Muscle of arm (tissue), 14 donors: ENCODE measurements around the gene MBD5. TPM values are rescaled to one million over a fixed set of nuclear protein-coding genes. Genes with fewer than 3 reads are reported as not detected.
"Not testable (repeated sequence)": the region's sequence is repeated elsewhere in the genome, so short reads cannot be mapped to it uniquely, and the experiment has no call there.

ENCODE experiments used
- DNase-seq: peaks from one replicate; pipeline ENCODE4 v3.0.0-alpha.2; 2013
- long read RNA-seq, 11 donors: transcript quantifications; one replicate each; lab custom pipeline, GENCODE V29; 2026
- polyA plus RNA-seq, 12 donors: library from polyadenylated mRNA; unstranded; fragments of 120-200 nt; gene quantifications; one replicate each; pipeline ENCODE4 v1.2.1, GENCODE V29; 2013; ENCODE audit not compliant: insufficient read length in 12 of 12

The MBD5 gene
- 10 to 100 TPM in 10 of 12 donors, 1 to 10 TPM in 1, not detected in 1; 8.3 to 38.3 (median 25.4) TPM for polyA plus RNA-seq
- long read RNA-seq, donor 1, full-length matches to known transcripts = 5 of 14 reads
- long read RNA-seq, donor 1, partial matches to known transcripts = 9 of 14 reads
- long read RNA-seq, donor 1, other reads (novel, unspliced or antisense) = 0 of 14 reads
- long read RNA-seq, donor 2 = 0 reads
- long read RNA-seq, donor 3, full-length matches to known transcripts = 3 of 3 reads
- long read RNA-seq, donor 3, partial matches to known transcripts = 0 of 3 reads
- long read RNA-seq, donor 3, other reads (novel, unspliced or antisense) = 0 of 3 reads
- long read RNA-seq, donor 4, partial matches to known transcripts = 0 of 1 reads
- long read RNA-seq, donor 4, other reads (novel, unspliced or antisense) = 0 of 1 reads
- long read RNA-seq, donor 5, full-length matches to known transcripts = 2 of 7 reads
- long read RNA-seq, donor 5, partial matches to known transcripts = 5 of 7 reads
- long read RNA-seq, donor 5, other reads (novel, unspliced or antisense) = 0 of 7 reads
- long read RNA-seq, donor 6 = 0 reads
- long read RNA-seq, donor 7 = 0 reads
- long read RNA-seq, donor 8, partial matches to known transcripts = 5 of 5 reads
- long read RNA-seq, donor 8, other reads (novel, unspliced or antisense) = 0 of 5 reads
- long read RNA-seq, donor 9 = 0 reads
- long read RNA-seq, donor 10, full-length matches to known transcripts = 2 of 2 reads
- long read RNA-seq, donor 10, partial matches to known transcripts = 0 of 2 reads
- long read RNA-seq, donor 10, other reads (novel, unspliced or antisense) = 0 of 2 reads
- long read RNA-seq, donor 11, full-length matches to known transcripts = 4 of 4 reads
- long read RNA-seq, donor 11, partial matches to known transcripts = 0 of 4 reads
- long read RNA-seq, donor 11, other reads (novel, unspliced or antisense) = 0 of 4 reads

GRCh38 chr2:148021059-148021861 lies at the start of gene MBD5:
Gene MBD5 (plus strand): TSS chr2:148021091.
- DNase-seq = no peak

DNA sequence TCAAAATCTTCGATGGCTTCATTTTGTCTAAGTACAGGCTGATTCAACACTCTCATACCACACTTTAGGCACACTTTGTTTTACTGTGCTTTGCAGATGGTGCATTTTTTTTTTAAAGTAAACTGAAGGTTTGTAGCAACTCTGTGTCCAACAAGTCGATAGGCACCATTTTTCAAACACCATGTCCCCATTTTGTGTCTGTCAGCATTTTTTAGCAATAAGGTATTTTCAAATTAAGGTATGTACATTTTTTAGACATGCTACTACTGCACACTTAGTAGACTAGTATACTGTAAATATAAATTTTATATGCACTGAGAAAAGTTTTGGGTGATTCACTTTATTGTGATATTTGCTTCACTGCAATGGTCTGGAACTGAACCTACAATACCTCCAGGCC lies 44.8 kb upstream of the MBD5 start:
- DNase-seq = no peak

- DNase-seq = no peak
Measured at GRCh38 chr2:147977679-147978078, 43.2 kb upstream of the MBD5 start.

DNA sequence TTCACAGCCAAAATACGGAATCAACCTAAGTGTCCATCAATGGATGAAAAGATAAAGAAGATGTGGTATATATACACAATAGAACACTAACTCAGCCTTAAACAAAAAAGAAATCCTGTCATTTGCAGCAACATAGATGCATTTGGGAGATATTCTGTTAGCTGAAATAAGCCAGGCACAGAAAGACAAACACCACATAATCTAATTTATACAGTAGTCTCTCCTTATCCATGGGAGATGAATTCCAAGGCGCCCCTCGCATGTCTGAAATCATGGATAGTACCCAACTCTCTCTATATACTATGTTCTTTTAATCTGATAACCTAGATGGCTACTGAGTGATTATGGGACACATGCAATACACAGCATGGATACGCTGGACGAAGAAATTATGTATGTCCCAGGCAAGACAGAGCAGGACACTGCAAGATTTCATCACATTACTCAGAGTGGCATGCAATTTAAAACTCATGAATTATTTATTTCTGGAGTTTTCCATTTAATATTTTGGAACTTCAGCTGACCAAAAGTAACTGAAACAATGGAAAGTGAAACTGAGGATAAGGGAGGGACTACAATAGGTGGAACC lies 39.9 kb upstream of the MBD5 start:
- no peak for DNase-seq

DNA sequence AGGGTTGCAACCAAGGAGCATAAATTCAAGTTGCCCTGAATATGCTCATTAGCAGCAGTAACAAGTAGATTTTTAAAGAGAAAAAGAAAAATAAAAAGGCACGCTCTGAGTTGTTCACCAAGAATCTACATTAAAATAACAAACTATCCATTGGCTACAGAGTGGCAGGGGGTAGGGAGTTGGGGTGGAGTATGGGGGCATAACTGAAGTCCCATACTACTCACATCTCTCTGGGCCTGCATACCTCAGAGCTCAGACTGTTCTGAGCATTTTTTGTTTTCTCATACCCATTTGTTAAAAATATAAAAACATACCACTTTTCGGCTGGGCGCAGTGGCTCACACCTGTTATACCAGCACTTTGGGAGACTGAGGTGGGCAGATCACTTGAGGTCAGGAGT lies 31.8 kb upstream of the MBD5 start:
- no peak for DNase-seq

DNA sequence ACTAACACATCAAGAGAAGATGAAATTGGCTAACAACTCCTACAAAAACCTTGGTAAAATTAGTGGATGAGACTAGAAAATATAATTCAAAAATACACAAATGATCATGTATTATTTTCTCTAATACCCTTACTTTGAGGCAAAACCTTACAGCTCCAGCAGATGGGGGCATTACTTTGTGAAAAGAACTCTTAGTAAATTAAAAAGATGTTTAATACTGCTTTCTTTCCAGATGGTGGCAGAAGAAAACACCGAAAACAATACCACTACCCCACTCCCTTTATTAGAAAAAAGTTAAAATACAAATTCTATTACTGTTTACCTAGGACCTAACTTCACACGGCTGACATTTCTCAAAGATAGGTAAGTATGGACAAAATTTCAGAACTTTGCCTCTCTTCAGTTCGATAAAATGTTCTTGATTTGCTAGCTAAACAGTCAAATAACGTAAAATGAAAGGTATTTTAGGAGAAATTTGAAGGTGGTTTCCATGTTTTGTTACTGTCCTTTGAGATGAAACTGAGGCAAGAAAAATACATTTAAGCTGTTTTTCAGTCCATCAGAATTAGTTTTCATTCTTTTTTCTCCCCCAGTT lies 31.0 kb upstream of the MBD5 start:
- peak; percentile 35 for DNase-seq

DNA sequence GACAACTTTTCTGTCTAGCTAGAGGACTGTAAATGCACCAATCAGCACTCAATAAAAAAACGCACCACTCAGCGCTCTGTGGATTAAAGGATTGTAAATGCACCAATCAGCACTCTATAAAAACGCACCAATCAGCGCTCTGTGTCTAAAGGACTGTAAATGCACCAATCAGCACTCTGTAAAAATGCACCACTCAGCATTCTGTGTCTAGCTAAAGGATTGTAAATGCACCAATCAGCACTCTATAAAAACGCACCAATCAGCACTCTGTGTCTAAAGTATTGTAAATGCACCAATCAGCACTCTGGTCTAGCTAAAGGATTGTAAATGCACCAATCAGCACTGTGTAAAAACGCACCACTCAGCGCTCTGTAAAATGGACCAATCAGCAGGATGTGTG lies 25.9 kb upstream of the MBD5 start:
- not testable (repeated sequence) for DNase-seq

DNA sequence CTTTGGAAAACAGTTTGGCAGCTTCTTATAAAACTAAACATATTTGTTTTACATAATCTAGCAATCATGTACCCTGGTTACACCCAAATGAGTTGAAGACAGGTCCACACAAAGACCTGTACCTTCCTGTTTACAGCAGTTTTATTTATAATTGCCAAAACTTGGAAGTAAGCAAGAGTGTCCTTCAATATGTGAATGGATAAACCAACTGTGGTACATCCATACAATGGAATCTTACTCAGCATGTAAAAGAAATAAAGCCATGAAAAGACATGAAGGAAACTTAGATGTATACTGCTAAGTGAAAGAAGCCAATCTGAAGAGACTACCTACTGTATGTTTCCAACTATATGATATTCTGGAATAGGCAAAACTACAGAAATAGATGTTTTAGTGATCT lies 24.1 kb upstream of the MBD5 start:
- DNase-seq = no peak

- DNase-seq = no peak
Measured at GRCh38 chr2:147998203-147998602, 22.7 kb upstream of the MBD5 start.

GRCh38 chr2:147999126-147999525 lies 21.8 kb upstream of the MBD5 start:
- DNase-seq = no peak

DNA sequence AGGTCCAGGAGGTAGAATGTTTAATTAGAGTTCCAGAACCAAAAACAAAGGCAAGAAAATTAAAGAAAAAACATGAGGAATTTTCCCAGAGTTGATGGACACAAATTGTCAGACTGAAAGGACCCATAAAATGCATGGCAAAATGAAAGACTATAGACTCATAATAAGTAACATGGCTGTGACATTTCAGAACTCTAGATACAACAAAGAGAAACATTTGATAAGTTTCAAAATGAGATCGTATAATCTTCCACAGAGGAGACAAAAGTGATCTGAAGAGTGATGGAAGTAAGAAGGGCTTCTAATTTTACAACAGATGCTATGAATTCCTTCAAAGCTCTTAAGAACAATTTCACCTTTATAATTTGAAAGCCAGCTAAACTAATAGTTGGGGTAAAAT lies 20.8 kb upstream of the MBD5 start:
- DNase-seq = no peak

- DNase-seq = not testable (repeated sequence)
Measured at GRCh38 chr2:148002420-148002819, 18.5 kb upstream of the MBD5 start.

DNA sequence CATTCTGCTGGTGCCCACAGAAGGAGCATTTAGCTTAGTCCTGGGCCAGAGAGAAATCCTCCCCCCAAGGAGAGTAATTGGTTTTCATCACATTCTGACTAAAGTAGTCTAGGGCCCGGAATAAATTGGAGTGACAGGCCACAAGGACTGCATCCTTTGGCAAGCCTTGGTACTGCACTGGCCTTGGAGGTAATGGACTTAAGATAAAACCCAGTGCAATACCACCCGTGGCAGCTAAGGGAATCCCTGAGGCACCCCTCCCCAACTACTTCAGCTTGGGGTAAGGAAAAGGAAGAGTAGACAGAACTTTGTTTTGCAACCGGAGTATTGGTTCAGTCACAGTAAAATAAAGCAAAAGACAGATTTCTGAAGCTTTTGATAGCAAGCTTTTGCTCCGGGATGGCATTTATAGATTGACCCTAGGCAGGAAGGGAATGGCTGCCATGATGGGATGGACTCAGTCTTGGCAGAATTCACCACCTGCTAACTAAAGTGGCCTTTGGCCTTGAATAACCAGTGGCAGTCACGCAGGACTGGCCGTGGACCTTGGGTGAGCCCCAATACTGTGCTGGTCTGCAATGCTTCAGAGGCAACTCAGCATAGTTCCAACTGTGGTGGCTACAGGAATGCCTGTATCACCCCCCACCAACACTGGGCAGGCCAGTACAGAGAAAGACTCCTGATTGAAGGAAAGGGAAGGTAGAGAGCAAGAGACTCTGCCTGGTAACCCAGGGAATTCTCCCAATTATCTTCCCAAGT lies 14.5 kb upstream of the MBD5 start:
- no peak for DNase-seq

- DNase-seq = no peak
Measured at GRCh38 chr2:148007219-148007900, 13.5 kb upstream of the MBD5 start.

DNA sequence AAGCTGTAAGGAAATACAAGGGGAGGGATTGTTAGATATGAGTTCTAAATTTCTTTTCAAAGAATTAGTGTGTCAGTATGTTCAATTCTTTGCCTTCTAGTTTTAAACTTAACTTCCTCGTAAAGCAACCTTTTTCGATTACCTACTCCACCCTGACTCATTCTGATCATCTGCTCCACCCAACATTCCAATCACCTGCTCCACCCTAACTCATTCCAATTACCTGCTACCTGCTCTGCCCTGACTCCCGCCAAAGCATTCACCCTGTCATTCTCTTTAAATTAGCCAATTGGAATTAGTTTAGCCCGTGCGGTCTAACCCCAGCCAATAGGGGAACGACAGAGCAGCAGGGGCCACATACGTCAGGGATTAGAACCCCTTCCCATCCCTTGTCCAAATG lies 12.5 kb upstream of the MBD5 start:
- DNase-seq = not testable (repeated sequence)

- DNase-seq = no peak
Measured at GRCh38 chr2:148013876-148014275, 7.0 kb upstream of the MBD5 start.

DNA sequence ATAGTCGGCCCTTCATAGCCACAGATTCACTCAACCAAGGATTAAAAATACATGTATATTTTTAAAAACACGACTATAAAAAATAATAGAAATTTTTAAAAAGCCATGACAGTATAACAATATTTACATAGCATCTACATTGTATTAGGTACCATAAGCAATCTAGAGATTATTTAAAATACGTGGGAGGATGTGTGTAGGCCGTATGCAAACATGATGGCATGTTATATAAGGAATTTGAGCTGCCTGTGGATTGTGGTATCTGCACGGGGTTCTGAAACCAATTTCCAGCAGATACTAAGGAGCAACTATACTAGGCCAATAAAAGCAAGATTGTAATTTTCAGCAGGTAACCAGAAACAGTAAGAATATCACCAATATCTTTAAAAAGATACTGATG lies 6.3 kb upstream of the MBD5 start:
- DNase-seq = no peak

DNA sequence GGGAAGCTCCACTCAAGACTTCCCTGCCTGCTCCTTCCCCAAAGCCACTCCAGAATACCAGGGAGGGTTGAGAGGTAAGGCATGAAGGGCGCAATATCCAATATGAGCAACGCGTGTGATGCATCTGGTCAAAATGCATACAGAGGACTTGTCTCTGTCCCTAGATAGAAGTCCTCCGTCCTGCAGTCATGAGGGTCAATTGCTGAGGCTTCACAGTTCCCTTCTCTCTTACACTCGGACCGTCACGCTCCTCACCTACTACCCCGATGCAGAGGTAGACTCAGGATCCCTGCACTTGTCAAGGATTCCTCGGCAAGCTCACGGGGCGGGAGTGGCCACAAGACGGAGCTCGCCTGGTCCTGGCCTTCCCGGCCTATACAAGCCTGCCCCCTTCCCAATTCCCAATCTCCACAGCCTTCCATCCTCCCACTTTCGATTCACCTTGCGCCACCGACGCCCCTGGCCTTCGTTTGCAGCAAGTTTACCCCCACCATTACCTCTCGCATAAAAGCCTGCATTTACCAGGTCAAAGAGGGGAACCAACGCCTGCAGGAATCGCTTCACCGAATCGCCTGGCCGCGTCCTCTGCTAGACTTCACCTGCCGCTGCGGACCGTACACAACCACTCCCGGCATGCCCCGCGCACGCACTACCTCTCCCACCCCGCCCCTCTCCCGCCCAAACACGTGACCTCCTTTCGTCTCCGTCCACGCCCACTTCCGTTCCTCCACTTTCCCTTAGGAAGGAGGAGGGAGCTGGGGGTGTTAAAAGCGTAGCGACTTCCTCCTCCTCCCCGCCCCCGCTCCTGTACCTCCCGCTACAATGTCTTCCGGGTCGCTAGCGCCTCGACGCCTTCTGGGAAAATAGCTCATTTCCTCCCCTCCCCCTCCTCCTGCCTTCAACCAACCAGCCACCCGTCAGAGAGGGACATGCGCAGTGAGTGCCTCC lies 506 bp upstream of the MBD5 start, which contains the start of gene ORC4:
TSS of gene ORC4 (minus strand) at position 627 of the 948 bp plus-strand sequence. CDS start 44,779 bp downstream, outside the sequence.
- DNase-seq = peak; percentile 100
